OCI-LY7 (cell line): Measurements from ENCODE around the gene ZNF813. TPM values are rescaled to one million over a fixed set of nuclear protein-coding genes. Genes with fewer than 3 reads are reported as not detected.

Experiments used
- BruUV-seq: library from RNA; stranded (reverse); fragments of 400-500 nt; replicated peaks from 2 replicates; lab custom pipeline; 2021; lab: Mats Ljungman, UMichigan
- CTCF ChIA-PET: fragments of 300-600 bp; sonication (Branson Sonifier 250); formaldehyde crosslinking; loops from one replicate; lab custom pipeline; 2022; ENCODE audit warnings: antibody characterized with exemption; ENCODE audit not compliant: unreplicated experiment; lab: Charles Lee
- POLR2A ChIA-PET: fragments of 300-600 bp; sonication (Branson Sonifier 250); formaldehyde crosslinking; loops from one replicate; lab custom pipeline; 2022; ENCODE audit warnings: antibody characterized with exemption; lab: Charles Lee
- DNase-seq: peaks from one replicate; pipeline ENCODE4 v3.0.0-alpha.2; 2015; ENCODE audit warnings: low spot score
- H2AFZ ChIP-seq: fragments of 200-600 bp; sonication (generic), shearing (Covaris generic); 2 replicates; pipeline ENCODE4 v1.6.1; 2014; ENCODE audit warnings: mild to moderate bottlenecking, antibody characterized with exemption, low read length, moderate library complexity
- H3K27ac ChIP-seq: fragments of 200-600 bp; sonication (generic); 2 replicates; pipeline ENCODE4 v1.5.1; 2014; ENCODE audit warnings: mixed run types, low read depth, mild to moderate bottlenecking, moderate library complexity, low read length, inconsistent platforms; ENCODE audit not compliant: poor library complexity, severe bottlenecking
- H3K36me3 ChIP-seq: fragments of 200-600 bp; sonication (generic); 2 replicates; pipeline ENCODE4 v1.6.1; 2014; ENCODE audit warnings: mild to moderate bottlenecking, antibody characterized with exemption, low read length, moderate library complexity, mixed read lengths; ENCODE audit not compliant: insufficient read depth
- H3K4me1 ChIP-seq: fragments of 200-600 bp; sonication (generic); 2 replicates; pipeline ENCODE4 v1.5.1; 2014; ENCODE audit warnings: mild to moderate bottlenecking, low read length; ENCODE audit not compliant: insufficient read depth, poor library complexity, severe bottlenecking
- H3K4me2 ChIP-seq: fragments of 200-600 bp; sonication (generic); 2 replicates; pipeline ENCODE4 v1.6.1; 2014; ENCODE audit warnings: mild to moderate bottlenecking, low read length
- H3K4me3 ChIP-seq: fragments of 200-600 bp; sonication (generic); 2 replicates; pipeline ENCODE4 v1.5.1; 2014; ENCODE audit warnings: mild to moderate bottlenecking, low read depth, low read length; ENCODE audit not compliant: poor library complexity, severe bottlenecking
- H3K79me2 ChIP-seq: fragments of 200-600 bp; sonication (generic); 2 replicates; pipeline ENCODE4 v1.6.1; 2016; ENCODE audit warnings: low read depth, mild to moderate bottlenecking, low read length, moderate library complexity, mixed read lengths; ENCODE audit not compliant: insufficient read depth
- H3K9me2 ChIP-seq: fragments of 200-600 bp; sonication (generic); 2 replicates; pipeline ENCODE4 v1.6.1; 2016; ENCODE audit warnings: mild to moderate bottlenecking, low read length, mixed read lengths; ENCODE audit not compliant: insufficient read depth
- H3K9me3 ChIP-seq: fragments of 200-600 bp; sonication (generic); 2 replicates; pipeline ENCODE4 v1.6.1; 2014; ENCODE audit warnings: mild to moderate bottlenecking, mixed run types, low read length, mixed read lengths
- H4K20me1 ChIP-seq: fragments of 200-600 bp; sonication (generic); 2 replicates; pipeline ENCODE4 v1.6.1; 2014; ENCODE audit warnings: mild to moderate bottlenecking, antibody characterized with exemption, low read length, moderate library complexity, mixed read lengths; ENCODE audit not compliant: insufficient read depth
- EZH2phosphoT487 ChIP-seq: fragments of 200-600 bp; sonication (generic); IDR thresholded peaks from 2 replicates; pipeline ENCODE4 v1.6.1; 2018; ENCODE audit warnings: low read depth, borderline replicate concordance, mild to moderate bottlenecking, mixed run types, antibody characterized with exemption, low read length, moderate library complexity, mixed read lengths
- intact Hi-C: fragments of 100-400 bp; cut with micrococcal nuclease; formaldehyde crosslinking; loops from one replicate; pipeline ENCODE4 v1.10.0; 2022; ENCODE audit not compliant: unreplicated experiment
- total RNA-seq, 2 experiments: library from RNA; depleted of rRNA in 1 of 2; stranded (reverse); fragments of >200 nt in 1 of 2; shearing (Covaris generic) in 1 of 2; gene quantifications; 2 replicates each; pipeline ENCODE4 v1.2.3, GENCODE V29; 2014 to 2022
- TF ChIP-seq, protein P1 (sequence below): fragments of 200-600 bp; sonication (generic); conservative IDR thresholded peaks from 2 replicates; pipeline ENCODE4 v1.5.1; 2014; ENCODE audit warnings: mild to moderate bottlenecking, antibody characterized with exemption, low read length, moderate library complexity, mixed read lengths

Gene ZNF813
- total RNA-seq, 2 experiments from 2014 or later: 5.9 to 6.7 TPM

DNA sequence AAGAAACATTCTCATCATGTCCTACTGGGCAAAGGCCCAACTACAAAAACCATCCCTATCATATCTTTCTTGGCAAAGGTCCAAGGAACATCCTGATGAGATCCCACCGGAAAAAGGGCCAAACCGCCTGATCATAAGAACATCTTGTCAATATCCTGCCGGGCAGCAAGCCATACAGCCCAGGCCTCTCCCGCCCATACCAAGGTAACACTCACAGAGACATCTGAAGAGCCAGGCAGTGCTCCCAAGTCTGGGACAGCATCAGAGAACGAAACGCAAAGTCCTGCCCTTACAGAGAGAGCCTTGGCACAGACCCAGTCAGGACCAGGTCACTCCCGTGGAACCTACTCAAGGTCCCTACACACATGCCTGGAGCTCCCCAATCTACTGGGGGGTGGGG lies 51.9 kb downstream of the ZNF813 start:
- no peaks in the 10 kb centered on the region for H3K79me2 ChIP-seq
- H4K20me1 ChIP-seq: no peaks in the 10 kb centered on the region
- H3K9me2 ChIP-seq: no peaks in the 10 kb centered on the region
- H3K9me3 ChIP-seq: peaks cover 4% of the 10 kb centered on the region; the same call in 1 of the 2 replicates
- H2AFZ ChIP-seq: no peak overlapping the region
- no peak for DNase-seq
- TF ChIP-seq, protein P1, sequence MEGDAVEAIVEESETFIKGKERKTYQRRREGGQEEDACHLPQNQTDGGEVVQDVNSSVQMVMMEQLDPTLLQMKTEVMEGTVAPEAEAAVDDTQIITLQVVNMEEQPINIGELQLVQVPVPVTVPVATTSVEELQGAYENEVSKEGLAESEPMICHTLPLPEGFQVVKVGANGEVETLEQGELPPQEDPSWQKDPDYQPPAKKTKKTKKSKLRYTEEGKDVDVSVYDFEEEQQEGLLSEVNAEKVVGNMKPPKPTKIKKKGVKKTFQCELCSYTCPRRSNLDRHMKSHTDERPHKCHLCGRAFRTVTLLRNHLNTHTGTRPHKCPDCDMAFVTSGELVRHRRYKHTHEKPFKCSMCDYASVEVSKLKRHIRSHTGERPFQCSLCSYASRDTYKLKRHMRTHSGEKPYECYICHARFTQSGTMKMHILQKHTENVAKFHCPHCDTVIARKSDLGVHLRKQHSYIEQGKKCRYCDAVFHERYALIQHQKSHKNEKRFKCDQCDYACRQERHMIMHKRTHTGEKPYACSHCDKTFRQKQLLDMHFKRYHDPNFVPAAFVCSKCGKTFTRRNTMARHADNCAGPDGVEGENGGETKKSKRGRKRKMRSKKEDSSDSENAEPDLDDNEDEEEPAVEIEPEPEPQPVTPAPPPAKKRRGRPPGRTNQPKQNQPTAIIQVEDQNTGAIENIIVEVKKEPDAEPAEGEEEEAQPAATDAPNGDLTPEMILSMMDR: no peak
- TF ChIP-seq EZH2phosphoT487: no peak
- H3K27ac ChIP-seq: no peak overlapping the region
- intact Hi-C loops: no loop called here
- H3K36me3 ChIP-seq: peaks cover 8% of the 10 kb centered on the region
- H3K4me3 ChIP-seq: no peak overlapping the region
- POLR2A ChIA-PET: no interaction called here
- no TSS peak for BruUV-seq
- CTCF ChIA-PET: no interaction called here
- H3K4me1 ChIP-seq: peaks cover 5% of the 10 kb centered on the region
- no peak overlapping the region for H3K4me2 ChIP-seq

DNA sequence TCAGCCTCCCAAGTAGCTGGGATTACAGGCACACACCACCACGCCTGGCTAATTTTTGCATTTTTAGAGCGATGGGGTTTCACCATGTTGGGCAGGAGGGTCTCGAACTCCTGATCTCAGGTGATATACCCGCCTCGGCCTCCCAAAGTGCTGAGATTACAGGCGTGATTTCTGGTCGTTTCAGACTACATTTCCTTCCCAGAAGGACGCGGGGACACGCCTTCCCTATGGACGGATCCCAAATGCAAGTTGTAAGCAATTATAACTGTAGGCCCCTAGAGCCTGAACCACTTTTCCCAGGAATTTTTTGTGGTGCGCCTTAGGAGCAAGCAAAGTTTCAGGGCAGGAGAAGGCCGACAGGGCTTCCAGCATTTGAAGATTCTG lies 52.6 kb downstream of the ZNF813 start:
- Histone ChIP-seq H3K79me2 (no peaks in the 10 kb centered on the region), H3K4me2 (peak overlapping the region; percentile 52; the same call in 1 of the 2 replicates)
- BruUV-seq: no TSS peak

More for the DNA sequence above, 52.6 kb downstream of the ZNF813 start:
- no peaks in the 10 kb centered on the region for H3K9me2 ChIP-seq
- intact Hi-C loops: no loop called here
- peak overlapping the region; percentile 92 for H2AFZ ChIP-seq
- H3K4me1 ChIP-seq: peaks cover 5% of the 10 kb centered on the region
- ChIA-PET POLR2A (interaction anchor here (0.5 kb wide), 1 partner anchor 328 kb away, joined by 3 read pairs; no protein-coding TSS in a partner anchor), CTCF (no interaction called here)
- TF ChIP-seq EZH2phosphoT487: no peak
- TF ChIP-seq, protein P1: no peak
- peaks cover 4% of the 10 kb centered on the region; the same call in 1 of the 2 replicates for H3K9me3 ChIP-seq
- no peak for DNase-seq
- peak overlapping the region; percentile 55 for H3K4me3 ChIP-seq
- no peak overlapping the region for H3K27ac ChIP-seq
- H4K20me1 ChIP-seq: no peaks in the 10 kb centered on the region
- H3K36me3 ChIP-seq: peaks cover 8% of the 10 kb centered on the region
